Keratinocyte (primary cell): Measurements from ENCODE around the gene PPP5C. TPM values are rescaled to one million over a fixed set of nuclear protein-coding genes. Genes with fewer than 3 reads are reported as not detected.

ENCODE experiments used
- DNase-seq: peaks from one replicate; pipeline ENCODE4 v3.0.0-alpha.2; 2011; ENCODE audit warnings: low read depth, missing footprints, low spot score
- FAIRE-seq: peaks from 2 replicates; lab custom pipeline; 2011; peaks lifted over from hg19 to GRCh38; lab: Jason Lieb, UNC
- H2AFZ ChIP-seq: 2 replicates; pipeline ENCODE4 v1.6.0; 2012; ENCODE audit warnings: low read length, control low read depth, inconsistent platforms; ENCODE audit not compliant: control insufficient read depth
- H3K27ac ChIP-seq: 2 replicates; pipeline ENCODE4 v1.5.1; 2011; ENCODE audit warnings: low read length; ENCODE audit not compliant: control insufficient read depth, insufficient read depth
- H3K27me3 ChIP-seq: 3 replicates; pipeline ENCODE4 v1.6.0; 2011; ENCODE audit warnings: low read length; ENCODE audit not compliant: control insufficient read depth, insufficient read depth; ENCODE audit errors: extremely low read depth
- H3K36me3 ChIP-seq, 2 experiments: 2 replicates in 1 of 2; 3 replicates in 1 of 2; pipeline ENCODE4 v1.5.1; 2011; ENCODE audit warnings: low read length in 2 of 2, mild to moderate bottlenecking in 1 of 2; ENCODE audit not compliant: control insufficient read depth in 2 of 2, insufficient read depth in 2 of 2; ENCODE audit errors: extremely low read depth in 1 of 2
- H3K4me1 ChIP-seq: 3 replicates; pipeline ENCODE4 v1.5.1; 2011; ENCODE audit warnings: low read length; ENCODE audit not compliant: control insufficient read depth, insufficient read depth; ENCODE audit errors: extremely low read depth
- H3K4me2 ChIP-seq: 3 replicates; pipeline ENCODE4 v1.6.0; 2011; ENCODE audit warnings: low read depth, low read length; ENCODE audit not compliant: control insufficient read depth, insufficient read depth; ENCODE audit errors: extremely low read depth
- H3K4me3 ChIP-seq, 3 experiments: fragments of 200-600 bp in 1 of 3; sonication (generic) in 1 of 3; 2 replicates in 2 of 3; 3 replicates in 1 of 3; pipeline ENCODE4 v1.5.1; 2011 to 2016; ENCODE audit warnings: low read length in 3 of 3, mild to moderate bottlenecking in 3 of 3, control low read depth in 2 of 3, inconsistent platforms in 1 of 3, low read depth in 1 of 3, mixed read lengths in 1 of 3, mixed run types in 1 of 3, moderate library complexity in 1 of 3; ENCODE audit not compliant: control insufficient read depth in 2 of 3, insufficient read depth in 2 of 3; ENCODE audit errors: extremely low read depth in 1 of 3
- H3K79me2 ChIP-seq: 2 replicates; pipeline ENCODE4 v1.6.0; 2012; ENCODE audit warnings: low read length; ENCODE audit not compliant: control insufficient read depth, insufficient read depth
- H3K9ac ChIP-seq: 3 replicates; pipeline ENCODE4 v1.6.0; 2011; ENCODE audit warnings: low read length; ENCODE audit not compliant: control insufficient read depth, insufficient read depth; ENCODE audit errors: extremely low read depth
- H3K9me1 ChIP-seq: 3 replicates; pipeline ENCODE4 v1.6.0; 2011; ENCODE audit warnings: low read length; ENCODE audit not compliant: control insufficient read depth, insufficient read depth; ENCODE audit errors: extremely low read depth
- H3K9me3 ChIP-seq: 2 replicates; pipeline ENCODE4 v1.5.1; 2012; ENCODE audit warnings: low read depth, low read length; ENCODE audit not compliant: control insufficient read depth
- H4K20me1 ChIP-seq: 3 replicates; pipeline ENCODE4 v1.6.0; 2011; ENCODE audit warnings: low read length; ENCODE audit not compliant: control insufficient read depth, insufficient read depth; ENCODE audit errors: extremely low read depth
- CTCF ChIP-seq, 3 experiments: IDR thresholded peaks in 1 of 3; conservative IDR thresholded peaks in 1 of 3; optimal IDR thresholded peaks in 1 of 3; 2 replicates in 2 of 3; 3 replicates in 1 of 3; pipeline versions ENCODE3 to v1.5.1; 2011; ENCODE audit warnings: low read length in 3 of 3, mild to moderate bottlenecking in 3 of 3, moderate library complexity in 2 of 3, control low read depth in 1 of 3, inconsistent platforms in 1 of 3; ENCODE audit not compliant: insufficient read depth in 2 of 3; ENCODE audit errors: extremely low read depth in 1 of 3
- EZH2 ChIP-seq: IDR thresholded peaks from one replicate; pipeline ENCODE4 v1.6.1; 2012; ENCODE audit warnings: inconsistent platforms, mild to moderate bottlenecking, low read length, moderate library complexity
- dilution Hi-C: fragments of 300-500 bp; cut with MboI; formaldehyde crosslinking; loops from one replicate; pipeline ENCODE4 v1.7.0; 2020; ENCODE audit warnings: low sequenced_read_pairs; ENCODE audit not compliant: extremely low pct_ligation_motif_present
- polyA plus RNA-seq, 5 experiments: library from polyadenylated mRNA; depleted of rRNA in 3 of 5; stranded (reverse) in 3 of 5; stranded (forward) in 1 of 5; unstranded in 1 of 5; fragments of >200 nt; gene quantifications; 1 replicate in 1 of 5; 2 replicates in 3 of 5; 3 replicates in 1 of 5; pipeline versions ENCODE4 v1.2.1 to v1.2.3, GENCODE V29; 2011 to 2012; ENCODE audit warnings: missing spikeins in 2 of 5, low read depth in 1 of 5, low replicate concordance in 1 of 5

Gene PPP5C
- polyA plus RNA-seq, 1 donor (not counting 4 experiments of a cell fraction or from before 2014, with no cell fraction given), result 97.5 TPM

- Histone ChIP-seq H3K9me3 (no peaks in the 10 kb centered on the region), H3K4me3 (no peak overlapping the region), H3K9me1 (no peaks in the 10 kb centered on the region), H3K4me2 (no peak overlapping the region), H3K4me1 (no peaks in the 10 kb centered on the region), H3K79me2 (no peaks in the 10 kb centered on the region), H3K36me3 (no peaks in the 10 kb centered on the region), H4K20me1 (no peaks in the 10 kb centered on the region), H3K9ac (no peak overlapping the region), H2AFZ (no peak overlapping the region), H3K27ac (no peak overlapping the region), H3K27me3 (no peaks in the 10 kb centered on the region)
- TF ChIP-seq EZH2, result no peak
- TF ChIP-seq CTCF (optimal IDR thresholded peaks at IDR 0.05 in 1 of 3, IDR thresholded peaks at IDR 0.05 in 1 of 3, conservative IDR thresholded peaks at IDR 0.05 in 1 of 3; ENCODE audit: extremely low read depth in 1 of 3, insufficient read depth in 2 of 3, low read length in 3 of 3), result no peak
- FAIRE-seq (no peak), DNase-seq (no peak)
- dilution Hi-C loops, result no loop called here
Measured at GRCh38 chr19:46317339-46317738, 29.5 kb upstream of the PPP5C start.

- no peak overlapping the region for H3K9ac ChIP-seq
- no peaks in the 10 kb centered on the region for H3K9me3 ChIP-seq
- no peak overlapping the region for H3K27ac ChIP-seq
- H3K4me3 ChIP-seq, result no peak overlapping the region
- no peaks in the 10 kb centered on the region for H3K27me3 ChIP-seq
- dilution Hi-C loops, result no loop called here
- H3K79me2 ChIP-seq, result no peaks in the 10 kb centered on the region
- H3K9me1 ChIP-seq, result no peaks in the 10 kb centered on the region
- no peak for TF ChIP-seq EZH2
- no peak for TF ChIP-seq CTCF (optimal IDR thresholded peaks at IDR 0.05 in 1 of 3, IDR thresholded peaks at IDR 0.05 in 1 of 3, conservative IDR thresholded peaks at IDR 0.05 in 1 of 3; ENCODE audit: extremely low read depth in 1 of 3, insufficient read depth in 2 of 3, low read length in 3 of 3)
- no peaks in the 10 kb centered on the region for H4K20me1 ChIP-seq
- H2AFZ ChIP-seq, result no peak overlapping the region
- H3K4me2 ChIP-seq, result no peak overlapping the region
- H3K36me3 ChIP-seq, result no peaks in the 10 kb centered on the region
- no peak for FAIRE-seq
- DNase-seq, result no peak
- H3K4me1 ChIP-seq, result no peaks in the 10 kb centered on the region
Measured at GRCh38 chr19:46319613-46320012, 27.3 kb upstream of the PPP5C start.
